ENCODE data around the gene SORCS2. TPM values are rescaled to one million over a fixed set of nuclear protein-coding genes. Genes with fewer than 3 reads are reported as not detected.
A peak's percentile ranks its signal among the peaks of the same experiment; 100 is the strongest.

The SORCS2 gene
- total RNA-seq, 1 donor from 2014 or later = 10.9 TPM

DNA sequence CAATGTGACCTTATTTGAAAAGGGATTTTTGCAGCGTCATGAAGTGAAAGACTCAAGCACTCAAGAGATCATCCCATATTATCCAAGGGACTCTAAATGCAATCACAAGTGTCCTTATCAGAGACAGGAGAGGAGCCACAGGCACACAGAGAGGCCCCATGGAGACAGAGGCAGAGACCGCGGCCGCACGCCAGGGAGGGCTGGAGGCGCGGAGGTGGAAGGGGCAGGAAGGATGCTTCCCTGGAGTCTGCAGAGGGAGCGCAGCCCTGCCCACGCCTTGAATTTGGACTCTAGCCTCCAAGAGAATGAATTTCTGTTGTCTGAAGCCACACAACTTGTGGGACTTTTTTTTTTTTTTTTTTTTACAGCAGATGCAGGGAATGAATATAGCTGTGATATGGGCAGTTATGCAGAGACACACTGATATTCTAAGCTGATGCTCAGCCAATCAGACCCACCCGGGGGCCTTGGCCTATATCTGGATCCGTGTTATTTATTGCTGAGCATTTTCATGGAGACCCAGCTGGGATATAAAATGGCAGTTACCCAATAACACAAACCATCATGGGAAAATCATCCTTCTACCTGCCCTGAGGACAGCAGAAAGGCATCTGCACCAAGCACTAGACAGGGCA is 487.2 kb downstream of the SORCS2 start:
- no peak overlapping the region for H3K4me3 Mint-ChIP-seq (ENCODE audit: unreplicated experiment)

DNA sequence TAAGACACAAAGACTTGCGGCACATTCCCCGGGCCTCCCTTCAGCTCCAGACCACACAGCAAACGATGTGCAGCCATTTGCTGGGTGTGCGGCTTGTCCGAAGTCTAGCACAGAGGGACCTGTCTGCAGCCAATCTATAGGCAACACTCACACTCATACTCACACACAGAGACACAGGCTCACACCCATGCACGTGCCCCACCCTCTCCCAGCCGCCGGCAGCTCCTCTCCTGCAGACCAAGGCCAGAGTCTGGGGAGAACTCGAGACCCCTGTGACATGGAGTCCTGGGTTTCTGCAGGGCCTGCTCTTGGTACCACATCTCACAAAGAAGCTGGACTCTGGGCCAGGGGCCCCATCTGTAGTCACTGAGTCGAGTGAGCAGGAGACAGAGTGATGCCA is 487.8 kb downstream of the SORCS2 start:
- H3K4me1 Mint-ChIP-seq (ENCODE audit: low read depth) = no peaks in the 10 kb centered on the region

More for the DNA sequence above, 487.2 kb downstream of the SORCS2 start:
- H3K27ac Mint-ChIP-seq (ENCODE audit: unreplicated experiment) = no peak overlapping the region
- TF ChIP-seq, protein P1, sequence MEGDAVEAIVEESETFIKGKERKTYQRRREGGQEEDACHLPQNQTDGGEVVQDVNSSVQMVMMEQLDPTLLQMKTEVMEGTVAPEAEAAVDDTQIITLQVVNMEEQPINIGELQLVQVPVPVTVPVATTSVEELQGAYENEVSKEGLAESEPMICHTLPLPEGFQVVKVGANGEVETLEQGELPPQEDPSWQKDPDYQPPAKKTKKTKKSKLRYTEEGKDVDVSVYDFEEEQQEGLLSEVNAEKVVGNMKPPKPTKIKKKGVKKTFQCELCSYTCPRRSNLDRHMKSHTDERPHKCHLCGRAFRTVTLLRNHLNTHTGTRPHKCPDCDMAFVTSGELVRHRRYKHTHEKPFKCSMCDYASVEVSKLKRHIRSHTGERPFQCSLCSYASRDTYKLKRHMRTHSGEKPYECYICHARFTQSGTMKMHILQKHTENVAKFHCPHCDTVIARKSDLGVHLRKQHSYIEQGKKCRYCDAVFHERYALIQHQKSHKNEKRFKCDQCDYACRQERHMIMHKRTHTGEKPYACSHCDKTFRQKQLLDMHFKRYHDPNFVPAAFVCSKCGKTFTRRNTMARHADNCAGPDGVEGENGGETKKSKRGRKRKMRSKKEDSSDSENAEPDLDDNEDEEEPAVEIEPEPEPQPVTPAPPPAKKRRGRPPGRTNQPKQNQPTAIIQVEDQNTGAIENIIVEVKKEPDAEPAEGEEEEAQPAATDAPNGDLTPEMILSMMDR (IDR thresholded peaks at IDR 0.05) = no peak
- H3K36me3 Mint-ChIP-seq (ENCODE audit: low read depth) = peaks cover 20% of the 10 kb centered on the region
- H3K9me3 Mint-ChIP-seq (ENCODE audit: low read depth) = peaks cover 17% of the 10 kb centered on the region
- peak; percentile 65 for DNase-seq (ENCODE audit: low spot score)
- H3K4me1 Mint-ChIP-seq (ENCODE audit: low read depth) = no peaks in the 10 kb centered on the region
- H3K27me3 Mint-ChIP-seq (ENCODE audit: low read depth) = peaks cover 38% of the 10 kb centered on the region

DNA sequence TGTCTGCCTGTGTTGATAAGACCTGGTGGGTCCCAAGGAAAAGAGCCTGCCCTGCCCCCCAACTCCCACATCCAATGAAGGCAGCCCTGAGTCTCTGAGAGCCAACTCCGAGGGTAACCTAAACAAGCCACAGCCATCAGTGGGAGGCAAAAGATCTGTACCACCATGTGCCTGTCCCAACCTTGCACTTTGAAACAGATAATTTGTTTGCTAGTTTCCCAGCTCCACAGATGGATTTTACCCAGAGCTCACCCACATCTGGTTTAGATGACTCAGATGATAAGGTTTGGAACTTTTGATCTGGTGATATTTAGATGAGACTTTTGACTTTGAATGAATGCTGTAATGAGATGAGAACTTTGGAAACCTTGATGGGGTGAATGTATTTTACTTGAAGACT is 488.4 kb downstream of the SORCS2 start:
- H3K9me3 Mint-ChIP-seq (ENCODE audit: low read depth) = peaks cover 17% of the 10 kb centered on the region
- H3K4me3 Mint-ChIP-seq (ENCODE audit: unreplicated experiment) = no peak overlapping the region

More for the DNA sequence above, 487.8 kb downstream of the SORCS2 start:
- no peak overlapping the region for H3K27ac Mint-ChIP-seq (ENCODE audit: unreplicated experiment)
- H3K4me3 Mint-ChIP-seq (ENCODE audit: unreplicated experiment) = no peak overlapping the region
- TF ChIP-seq, protein P1 (IDR thresholded peaks at IDR 0.05) = no peak
- H3K9me3 Mint-ChIP-seq (ENCODE audit: low read depth) = peaks cover 17% of the 10 kb centered on the region
- peaks cover 42% of the 10 kb centered on the region for H3K27me3 Mint-ChIP-seq (ENCODE audit: low read depth)
- DNase-seq (ENCODE audit: low spot score) = peak; percentile 54
- H3K36me3 Mint-ChIP-seq (ENCODE audit: low read depth) = peaks cover 20% of the 10 kb centered on the region

DNA sequence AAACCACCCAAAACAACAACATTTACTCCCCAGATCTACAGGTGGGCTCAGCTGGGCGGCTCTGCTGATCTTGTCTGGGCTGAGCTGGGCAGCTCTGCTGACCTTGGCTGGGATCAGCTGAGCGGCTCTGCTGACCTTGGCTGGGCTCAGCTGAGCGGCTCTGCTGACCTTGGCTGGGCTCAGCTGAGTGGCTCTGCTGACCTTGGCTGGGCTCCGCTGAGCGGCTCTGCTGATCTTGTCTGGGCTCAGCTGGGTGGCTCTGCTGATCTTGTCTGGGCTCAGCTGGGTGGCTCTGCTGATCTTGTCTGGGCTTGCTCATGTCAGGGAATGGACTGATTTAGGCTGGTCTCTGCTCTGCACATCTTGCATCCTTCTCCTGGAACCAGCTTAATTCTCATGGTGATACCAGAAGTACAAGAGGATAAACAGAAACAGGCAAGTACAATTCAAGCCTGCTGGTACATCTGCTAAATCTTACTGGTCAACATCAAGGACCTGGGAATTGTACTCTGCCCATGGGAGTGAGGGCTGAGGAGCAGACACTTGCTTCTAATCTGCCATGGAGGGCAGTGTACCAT is 490.9 kb downstream of the SORCS2 start:
- Mint-ChIP-seq H3K4me3 (ENCODE audit: unreplicated experiment) (no peak overlapping the region), H3K27me3 (ENCODE audit: low read depth) (peaks cover 30% of the 10 kb centered on the region), H3K27ac (ENCODE audit: unreplicated experiment) (no peak overlapping the region), H3K4me1 (ENCODE audit: low read depth) (no peaks in the 10 kb centered on the region), H3K36me3 (ENCODE audit: low read depth) (peaks cover 20% of the 10 kb centered on the region), H3K9me3 (ENCODE audit: low read depth) (peaks cover 17% of the 10 kb centered on the region)
- TF ChIP-seq, protein P1 (IDR thresholded peaks at IDR 0.05) = no peak
- DNase-seq (ENCODE audit: low spot score) = peak; percentile 32

More for the DNA sequence above, 488.4 kb downstream of the SORCS2 start:
- Mint-ChIP-seq H3K36me3 (ENCODE audit: low read depth) (peaks cover 20% of the 10 kb centered on the region), H3K27ac (ENCODE audit: unreplicated experiment) (no peak overlapping the region), H3K4me1 (ENCODE audit: low read depth) (no peaks in the 10 kb centered on the region), H3K27me3 (ENCODE audit: low read depth) (peaks cover 39% of the 10 kb centered on the region)
- DNase-seq (ENCODE audit: low spot score) = peak; percentile 22
- TF ChIP-seq, protein P1 (IDR thresholded peaks at IDR 0.05) = no peak

DNA sequence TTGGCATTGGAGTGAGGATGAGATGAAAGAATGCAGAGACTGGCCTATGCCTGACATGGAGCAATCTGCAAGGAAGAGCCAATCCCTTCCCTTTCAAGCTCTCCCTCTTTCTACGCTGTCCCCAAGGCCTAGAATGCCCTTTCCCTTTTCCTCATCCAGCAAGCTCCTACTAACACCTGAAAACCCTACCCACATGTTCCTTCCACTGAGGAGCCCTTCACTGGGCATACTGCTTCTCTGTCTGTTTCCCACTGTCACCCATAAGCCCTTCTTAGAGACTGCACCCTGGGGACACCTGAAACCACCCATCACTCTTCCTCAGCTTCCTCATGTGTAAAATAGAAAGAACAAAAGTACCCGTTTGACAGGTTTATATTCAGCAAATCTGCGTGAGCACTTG is 492.0 kb downstream of the SORCS2 start:
- DNase-seq (ENCODE audit: low spot score) = no peak
- TF ChIP-seq, protein P1 (IDR thresholded peaks at IDR 0.05) = no peak
- Mint-ChIP-seq H3K4me3 (ENCODE audit: unreplicated experiment) (no peak overlapping the region), H3K27ac (ENCODE audit: unreplicated experiment) (no peak overlapping the region), H3K36me3 (ENCODE audit: low read depth) (peaks cover 20% of the 10 kb centered on the region), H3K9me3 (ENCODE audit: low read depth) (peaks cover 17% of the 10 kb centered on the region), H3K4me1 (ENCODE audit: low read depth) (no peaks in the 10 kb centered on the region), H3K27me3 (ENCODE audit: low read depth) (peaks cover 25% of the 10 kb centered on the region)

Measured in chondrocyte (in vitro differentiated cells).